Measurements from ENCODE around the gene NXPE2. TPM values are rescaled to one million over a fixed set of nuclear protein-coding genes. Genes with fewer than 3 reads are reported as not detected.
A peak's percentile ranks its signal among the peaks of the same experiment; 100 is the strongest.

The NXPE2 gene
- total and polyA plus RNA-seq, 2 donors (not counting 1 experiment from before 2014, with no cell fraction given) = not detected

GRCh38 chr11:114738954-114739353, 60.6 kb downstream of the NXPE2 start:
- no peak overlapping the region for H3K4me3 Mint-ChIP-seq
- Histone ChIP-seq H3K27ac (ENCODE audit: low read length in 2 of 2) (no peak overlapping the region), H2AFZ (ENCODE audit: insufficient read depth, low read depth, low read length, poor library complexity, severe bottlenecking) (no peak overlapping the region), H3K79me2 (ENCODE audit: control insufficient read depth, insufficient read depth, low read length) (no peaks in the 10 kb centered on the region), H3K36me3 (replicated peaks in 1 of 2; ENCODE audit: control extremely low read depth in 1 of 2, control insufficient read depth in 1 of 2, extremely low read depth in 1 of 2, insufficient read depth in 2 of 2, low read length in 1 of 2) (no peaks in the 10 kb centered on the region), H3K4me2 (replicated peaks; ENCODE audit: low read depth, low read length, poor library complexity, severe bottlenecking) (no peak overlapping the region), H3K9me3 (ENCODE audit: control extremely low read depth in 1 of 3, control insufficient read depth in 2 of 3, insufficient read depth in 1 of 3, low read length in 2 of 3) (peaks cover 2 to 10% (median 4%) of the 10 kb centered on the region in 3 donors), H3K9ac (ENCODE audit: low read length) (no peak overlapping the region), H3K27me3 (replicated peaks in 1 of 4; ENCODE audit: control extremely low read depth in 1 of 4, control insufficient read depth in 3 of 4, insufficient read depth in 4 of 4, low read length in 3 of 4) (no peaks in the 10 kb centered on the region), H3K4me3 (ENCODE audit: control extremely low read depth in 1 of 5, extremely low read depth in 1 of 5, insufficient read depth in 1 of 5, low read depth in 2 of 5, low read length in 4 of 5) (no peak overlapping the region), H4K20me1 (ENCODE audit: control insufficient read depth, insufficient read depth, low read length, poor library complexity, severe bottlenecking) (no peaks in the 10 kb centered on the region), H3K4me1 (ENCODE audit: control insufficient read depth in 2 of 2, insufficient read depth in 2 of 2, low read length in 2 of 2) (no peaks in the 10 kb centered on the region)
- DNase-seq = peak; percentile 8
- no peak for ATAC-seq (ENCODE audit: low read depth)
- peak; percentile 62 for TF ChIP-seq CTCF (IDR thresholded peaks at IDR 0.05)
- TF ChIP-seq EZH2 (IDR thresholded peaks at IDR 0.05; ENCODE audit: borderline replicate concordance, insufficient read depth, low read depth, low read length, poor library complexity, severe bottlenecking) = no peak
- H3K27ac Mint-ChIP-seq = no peak overlapping the region
- POLR2A ChIA-PET = no interaction called here
- peaks cover 7% of the 10 kb centered on the region for H3K9me3 Mint-ChIP-seq (ENCODE audit: insufficient read depth)
- intact Hi-C loops (cut with micrococcal nuclease) = no loop called here
- CTCF ChIA-PET = interaction anchor here (0.7 to 1.6 kb wide), 3 partner anchors 9 to 1953 kb away, joined by 3 to 14 read pairs (median 3); no protein-coding TSS in a partner anchor
- H3K4me1 Mint-ChIP-seq = no peaks in the 10 kb centered on the region
- no peaks in the 10 kb centered on the region for H3K27me3 Mint-ChIP-seq

- H4K20me1 ChIP-seq (ENCODE audit: control insufficient read depth, insufficient read depth, low read length, poor library complexity, severe bottlenecking) = no peaks in the 10 kb centered on the region
- H3K79me2 ChIP-seq (ENCODE audit: control insufficient read depth, insufficient read depth, low read length) = no peaks in the 10 kb centered on the region
- CTCF ChIA-PET = no interaction called here
- no peaks in the 10 kb centered on the region for H3K36me3 ChIP-seq (replicated peaks in 1 of 2; ENCODE audit: control extremely low read depth in 1 of 2, control insufficient read depth in 1 of 2, extremely low read depth in 1 of 2, insufficient read depth in 2 of 2, low read length in 1 of 2)
- H3K9ac ChIP-seq (ENCODE audit: low read length) = no peak overlapping the region
- intact Hi-C loops (cut with micrococcal nuclease) = no loop called here
- WGBS (ENCODE audit: insufficient coverage) = 71% methylated on average over 1 of the region's 2 CpGs
- H3K27ac ChIP-seq (ENCODE audit: low read length in 2 of 2) = no peak overlapping the region
- POLR2A ChIA-PET = no interaction called here
- no peak overlapping the region for H2AFZ ChIP-seq (ENCODE audit: insufficient read depth, low read depth, low read length, poor library complexity, severe bottlenecking)
- DNase-seq = no peak
- H3K4me3 Mint-ChIP-seq = no peak overlapping the region
- no peak overlapping the region for H3K27ac Mint-ChIP-seq
- ATAC-seq (ENCODE audit: low read depth) = no peak
- peaks cover 7% of the 10 kb centered on the region for H3K9me3 Mint-ChIP-seq (ENCODE audit: insufficient read depth)
- peaks cover 2 to 10% (median 7%) of the 10 kb centered on the region in 3 donors for H3K9me3 ChIP-seq (ENCODE audit: control extremely low read depth in 1 of 3, control insufficient read depth in 2 of 3, insufficient read depth in 1 of 3, low read length in 2 of 3)
- no peaks in the 10 kb centered on the region for H3K27me3 Mint-ChIP-seq
- no peaks in the 10 kb centered on the region for H3K4me1 Mint-ChIP-seq
- TF ChIP-seq EZH2 (IDR thresholded peaks at IDR 0.05; ENCODE audit: borderline replicate concordance, insufficient read depth, low read depth, low read length, poor library complexity, severe bottlenecking) (no peak), CTCF (IDR thresholded peaks at IDR 0.05) (no peak)
- H3K27me3 ChIP-seq (replicated peaks in 1 of 4; ENCODE audit: control extremely low read depth in 1 of 4, control insufficient read depth in 3 of 4, insufficient read depth in 4 of 4, low read length in 3 of 4) = no peaks in the 10 kb centered on the region
- no peaks in the 10 kb centered on the region for H3K4me1 ChIP-seq (ENCODE audit: control insufficient read depth in 2 of 2, insufficient read depth in 2 of 2, low read length in 2 of 2)
- no peak overlapping the region for H3K4me3 ChIP-seq (ENCODE audit: control extremely low read depth in 1 of 5, extremely low read depth in 1 of 5, insufficient read depth in 1 of 5, low read depth in 2 of 5, low read length in 4 of 5)
- H3K4me2 ChIP-seq (replicated peaks; ENCODE audit: low read depth, low read length, poor library complexity, severe bottlenecking) = no peak overlapping the region
These were observed 66.9 kb downstream of the NXPE2 start for GRCh38 chr11:114745150-114745671.
